ENCODE results near the gene UBE2Q2.
A peak's percentile ranks its signal among the peaks of the same experiment; 100 is the strongest.
"Not testable (repeated sequence)": the region's sequence is repeated elsewhere in the genome, so short reads cannot be mapped to it uniquely, and the experiment has no call there.

Gene UBE2Q2

GRCh38 chr15:75841626-75842025 is 1.6 kb upstream of the UBE2Q2 start:
- H3K9me3 Mint-ChIP-seq, result no peaks in the 10 kb centered on the region
- H3K27me3 Mint-ChIP-seq, result no peaks in the 10 kb centered on the region
- H3K4me3 Mint-ChIP-seq, result no peak overlapping the region
- ATAC-seq (no peak), DNase-seq (no peak)
- H3K27ac Mint-ChIP-seq, result no peak overlapping the region
- peaks cover 25% of the 10 kb centered on the region for H3K4me1 Mint-ChIP-seq

GRCh38 chr15:75843678-75844581 is 683 bp downstream of the UBE2Q2 start:
- Mint-ChIP-seq H3K9me3 (no peaks in the 10 kb centered on the region), H3K4me3 (peak overlapping the region; percentile 91 to 92), H3K27me3 (no peaks in the 10 kb centered on the region), H3K4me1 (peaks cover 44% of the 10 kb centered on the region), H3K27ac (peak overlapping the region; percentile 76 to 91)
- DNase-seq (peak; percentile 47 to 56), ATAC-seq (peak; percentile 67)

DNA sequence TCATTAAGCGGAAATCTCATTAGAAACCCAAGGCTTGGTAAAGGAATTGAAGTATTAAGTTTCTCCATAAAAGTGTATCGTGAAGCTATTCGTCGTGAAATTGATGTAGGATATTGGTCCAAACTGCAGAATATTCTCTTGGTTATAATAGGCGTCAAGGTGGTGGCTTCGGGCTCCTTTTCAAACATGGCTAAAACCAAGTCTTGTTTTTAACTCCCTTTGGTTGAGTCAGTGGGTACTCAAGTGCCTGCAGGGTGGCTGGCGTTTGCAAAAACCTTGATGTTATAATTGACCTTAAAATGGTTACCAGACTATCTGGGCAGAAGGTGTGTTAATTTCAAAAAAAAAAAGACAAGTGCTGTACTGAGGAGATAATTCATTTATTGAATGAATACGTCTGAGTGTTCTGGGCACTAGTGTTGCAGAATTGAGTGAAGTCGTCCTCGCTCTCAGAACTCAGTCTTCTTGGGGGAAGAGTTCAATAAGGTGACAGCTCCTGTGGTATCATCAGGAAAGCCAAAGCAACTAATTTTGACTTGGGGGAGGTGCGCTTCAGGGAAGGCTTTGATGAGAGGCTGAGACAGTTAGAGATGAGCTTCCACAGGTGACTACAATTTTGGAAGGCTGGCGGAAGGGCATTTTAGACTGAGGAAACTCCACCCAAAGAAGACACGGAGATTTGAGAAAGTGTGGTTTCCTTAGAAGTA is 1.5 kb downstream of the UBE2Q2 start:
- H3K4me3 Mint-ChIP-seq, result peak overlapping the region; percentile 91 to 92
- no peaks in the 10 kb centered on the region for H3K27me3 Mint-ChIP-seq
- H3K27ac Mint-ChIP-seq, result peak overlapping the region; percentile 76 to 91
- DNase-seq (no peak), ATAC-seq (no peak)
- H3K4me1 Mint-ChIP-seq, result peaks cover 49% of the 10 kb centered on the region
- no peaks in the 10 kb centered on the region for H3K9me3 Mint-ChIP-seq

DNA sequence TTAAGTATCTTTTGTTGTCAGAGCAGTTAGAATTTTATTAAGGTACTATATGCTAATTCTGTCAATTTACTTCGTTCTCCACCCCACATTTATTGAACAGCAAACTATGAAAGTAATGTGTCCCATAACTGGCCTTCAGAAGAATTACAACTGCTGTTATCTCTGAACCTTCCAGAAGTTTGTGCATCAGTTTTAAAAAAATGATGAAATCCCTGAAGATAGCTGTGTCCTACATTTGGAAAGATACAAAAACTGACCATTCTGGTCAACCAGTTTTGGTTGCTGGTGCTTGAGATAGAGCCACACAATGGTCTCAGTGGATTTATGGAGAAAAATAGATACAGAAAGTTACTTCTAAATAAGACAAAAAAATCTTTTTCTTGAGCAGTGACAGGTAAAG is 5.9 kb downstream of the UBE2Q2 start:
- ATAC-seq (no peak), DNase-seq (no peak)
- H3K4me3 Mint-ChIP-seq, result no peak overlapping the region
- H3K4me1 Mint-ChIP-seq, result peaks cover 73% of the 10 kb centered on the region
- no peak overlapping the region for H3K27ac Mint-ChIP-seq
- no peaks in the 10 kb centered on the region for H3K9me3 Mint-ChIP-seq
- no peaks in the 10 kb centered on the region for H3K27me3 Mint-ChIP-seq

DNA sequence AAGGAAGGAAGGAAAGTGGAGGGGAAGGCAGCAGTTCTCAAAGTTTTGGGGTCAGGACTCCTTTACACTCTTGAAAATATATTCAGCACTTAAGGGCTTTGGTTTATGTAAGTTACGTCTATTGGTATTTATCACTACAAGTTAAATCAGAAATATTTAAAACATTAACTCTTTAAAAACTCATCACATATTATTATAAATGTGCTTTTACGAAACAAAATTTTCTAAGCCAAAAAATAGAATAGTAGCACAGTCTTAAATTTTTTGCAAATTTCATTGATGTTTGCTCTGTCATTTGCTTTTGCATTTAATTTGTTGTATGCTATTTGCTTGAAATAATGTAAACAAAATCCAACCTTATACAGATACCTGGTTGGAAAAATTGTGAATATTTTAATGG is 7.5 kb downstream of the UBE2Q2 start:
- no peak overlapping the region for H3K27ac Mint-ChIP-seq
- no peak for ATAC-seq
- H3K4me1 Mint-ChIP-seq, result peaks cover 58% of the 10 kb centered on the region
- DNase-seq, result no peak
- no peaks in the 10 kb centered on the region for H3K27me3 Mint-ChIP-seq
- H3K9me3 Mint-ChIP-seq, result no peaks in the 10 kb centered on the region
- no peak overlapping the region for H3K4me3 Mint-ChIP-seq

DNA sequence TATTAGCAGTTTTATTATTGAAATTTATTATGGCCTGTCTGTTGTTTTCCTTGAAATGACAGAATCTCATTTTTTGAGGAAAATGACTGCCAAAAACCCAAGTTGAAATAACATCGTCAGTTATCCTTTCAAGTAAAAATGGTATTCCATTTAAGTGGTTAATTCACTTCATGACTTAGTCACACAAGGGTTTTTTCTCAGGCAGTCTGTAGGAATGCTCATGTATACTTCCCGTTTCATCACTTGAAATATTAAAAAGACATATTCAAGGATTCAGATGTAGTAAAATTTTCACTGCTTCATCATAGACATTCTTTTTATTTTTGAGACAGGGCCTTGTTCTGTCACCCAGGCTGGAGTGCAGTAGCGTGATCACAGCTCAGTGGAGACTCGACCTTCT is 8.3 kb downstream of the UBE2Q2 start:
- DNase-seq, H3K4me3 Mint-ChIP-seq, H3K27ac Mint-ChIP-seq, H3K27me3 Mint-ChIP-seq, ATAC-seq, H3K9me3 Mint-ChIP-seq: not testable (repeated sequence)
- H3K4me1 Mint-ChIP-seq, result peaks cover 49% of the 10 kb centered on the region

DNA sequence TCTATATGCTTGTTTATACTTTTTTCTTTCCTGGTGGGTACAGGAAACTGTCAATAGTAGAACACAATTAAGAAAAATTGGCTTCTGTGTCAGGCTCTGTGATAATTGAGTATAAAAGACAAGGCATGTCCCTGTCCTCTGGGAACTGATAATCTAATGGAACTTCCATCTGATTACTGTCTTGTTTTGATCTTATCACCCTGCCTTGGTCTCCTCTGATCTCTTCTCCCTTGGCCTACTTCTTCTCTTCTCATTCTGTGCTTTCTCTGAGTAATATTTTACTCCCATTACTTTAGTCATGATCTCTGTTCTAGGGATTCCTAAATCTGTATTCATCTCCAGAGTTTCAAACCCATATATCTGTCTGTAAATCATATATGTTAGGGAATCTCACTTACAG is 14.6 kb downstream of the UBE2Q2 start:
- H3K4me1 Mint-ChIP-seq, result peaks cover 6% of the 10 kb centered on the region
- no peak for DNase-seq
- no peaks in the 10 kb centered on the region for H3K27me3 Mint-ChIP-seq
- no peak for ATAC-seq
- no peaks in the 10 kb centered on the region for H3K9me3 Mint-ChIP-seq
- no peak overlapping the region for H3K4me3 Mint-ChIP-seq
- H3K27ac Mint-ChIP-seq, result no peak overlapping the region

GRCh38 chr15:75861750-75862402 is 18.6 kb downstream of the UBE2Q2 start:
- H3K27me3 Mint-ChIP-seq, result no peaks in the 10 kb centered on the region
- no peak for DNase-seq
- ATAC-seq, result no peak
- H3K27ac Mint-ChIP-seq, result no peak overlapping the region
- H3K4me3 Mint-ChIP-seq, result no peak overlapping the region
- H3K9me3 Mint-ChIP-seq, result no peaks in the 10 kb centered on the region
- H3K4me1 Mint-ChIP-seq, result peaks cover 32% of the 10 kb centered on the region

DNA sequence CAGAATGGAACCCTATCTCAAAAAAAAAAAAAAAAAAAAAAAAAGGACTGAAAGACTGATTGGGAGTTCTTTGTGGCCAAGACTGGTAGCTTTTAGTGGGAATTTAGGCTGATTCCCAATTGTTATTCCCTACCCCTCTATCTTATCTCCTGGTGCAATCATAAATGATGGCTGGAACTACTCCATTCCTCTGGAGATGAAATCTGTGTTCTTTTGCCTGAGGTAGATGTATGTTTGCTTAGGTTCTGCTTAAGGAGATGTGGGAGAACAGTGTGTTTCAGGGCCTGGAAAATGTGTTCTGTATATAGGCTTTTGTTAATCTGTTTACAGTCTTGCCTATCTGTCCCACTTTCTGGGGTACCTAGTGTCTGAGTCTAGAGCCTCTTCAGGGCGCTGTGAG is 19.5 kb downstream of the UBE2Q2 start:
- no peaks in the 10 kb centered on the region for H3K9me3 Mint-ChIP-seq
- no peak for ATAC-seq
- H3K4me3 Mint-ChIP-seq, result no peak overlapping the region
- no peak overlapping the region for H3K27ac Mint-ChIP-seq
- no peak for DNase-seq
- no peaks in the 10 kb centered on the region for H3K27me3 Mint-ChIP-seq
- peaks cover 41% of the 10 kb centered on the region for H3K4me1 Mint-ChIP-seq

GRCh38 chr15:75864213-75865059 is 21.2 kb downstream of the UBE2Q2 start:
- no peak overlapping the region for H3K4me3 Mint-ChIP-seq
- H3K4me1 Mint-ChIP-seq, result peaks cover 41% of the 10 kb centered on the region
- DNase-seq (no peak), ATAC-seq (no peak)
- no peaks in the 10 kb centered on the region for H3K27me3 Mint-ChIP-seq
- H3K9me3 Mint-ChIP-seq, result no peaks in the 10 kb centered on the region
- peak overlapping the region; percentile 22 to 89 for H3K27ac Mint-ChIP-seq

- peaks cover 41% of the 10 kb centered on the region for H3K4me1 Mint-ChIP-seq
- not testable (repeated sequence) for ATAC-seq, H3K4me3 Mint-ChIP-seq, H3K9me3 Mint-ChIP-seq, H3K27ac Mint-ChIP-seq, DNase-seq, H3K27me3 Mint-ChIP-seq
Measured at GRCh38 chr15:75866045-75866444, 22.8 kb downstream of the UBE2Q2 start.

DNA sequence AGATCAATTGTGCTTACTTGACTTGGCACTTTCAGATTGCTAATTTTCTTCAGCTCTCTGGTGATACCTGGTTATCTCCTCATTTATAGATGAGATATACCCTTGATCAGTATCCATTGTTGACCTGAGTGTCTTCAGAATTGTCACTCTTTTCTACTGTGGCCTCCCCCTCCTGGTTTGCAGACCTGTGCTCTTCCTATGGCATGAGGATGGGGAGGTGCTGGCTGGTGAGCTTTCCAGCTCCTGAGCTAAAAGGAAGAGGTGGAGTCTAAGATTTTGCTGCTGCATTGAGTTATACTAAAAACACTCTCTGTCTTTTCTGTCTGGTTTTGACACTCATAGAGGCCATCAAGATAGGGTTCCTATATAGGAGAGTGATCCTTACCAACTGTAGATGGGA is 23.7 kb downstream of the UBE2Q2 start:
- ATAC-seq (no peak), DNase-seq (no peak)
- no peaks in the 10 kb centered on the region for H3K9me3 Mint-ChIP-seq
- H3K27ac Mint-ChIP-seq, result no peak overlapping the region
- no peak overlapping the region for H3K4me3 Mint-ChIP-seq
- H3K4me1 Mint-ChIP-seq, result peaks cover 41% of the 10 kb centered on the region
- H3K27me3 Mint-ChIP-seq, result no peaks in the 10 kb centered on the region

GRCh38 chr15:75867449-75867848 is 24.2 kb downstream of the UBE2Q2 start:
- DNase-seq, result no peak
- ATAC-seq, result no peak
- H3K27ac Mint-ChIP-seq, result no peak overlapping the region
- H3K4me1 Mint-ChIP-seq, result peaks cover 41% of the 10 kb centered on the region
- no peak overlapping the region for H3K4me3 Mint-ChIP-seq
- no peaks in the 10 kb centered on the region for H3K27me3 Mint-ChIP-seq
- no peaks in the 10 kb centered on the region for H3K9me3 Mint-ChIP-seq

DNA sequence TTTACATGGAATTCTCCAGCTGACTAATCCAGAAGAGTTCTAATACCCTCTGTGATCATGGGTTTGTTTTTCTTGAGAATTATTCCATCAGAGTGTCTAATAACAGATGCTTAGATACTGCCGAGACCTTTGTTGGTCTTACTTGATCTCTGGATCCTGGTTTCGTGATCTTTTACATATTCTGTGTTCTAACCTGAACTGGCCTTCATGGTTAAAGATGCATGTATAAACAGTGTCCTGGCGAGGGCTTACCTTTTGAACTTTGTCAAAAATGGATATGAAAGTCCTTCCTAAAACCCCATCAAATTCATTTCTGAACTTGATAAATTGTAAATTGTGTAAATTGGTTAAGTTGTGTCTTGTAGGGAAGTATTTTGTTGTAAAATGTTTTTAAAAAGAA is 24.8 kb downstream of the UBE2Q2 start:
- Mint-ChIP-seq H3K9me3 (no peaks in the 10 kb centered on the region), H3K4me3 (no peak overlapping the region), H3K27me3 (no peaks in the 10 kb centered on the region), H3K27ac (no peak overlapping the region), H3K4me1 (peaks cover 41% of the 10 kb centered on the region)
- no peak for ATAC-seq
- DNase-seq, result no peak

GRCh38 chr15:75869446-75869845 is 26.2 kb downstream of the UBE2Q2 start:
- Mint-ChIP-seq H3K4me3 (no peak overlapping the region), H3K27me3 (no peaks in the 10 kb centered on the region), H3K4me1 (peaks cover 32% of the 10 kb centered on the region), H3K27ac (no peak overlapping the region), H3K9me3 (no peaks in the 10 kb centered on the region)
- ATAC-seq, result no peak
- DNase-seq, result no peak

All from stimulated activated naive CD8-positive, alpha-beta T cell treated with anti-CD3 and anti-CD28 coated beads, Interleukin-15, amount 100 ng/mL, for 72 hours (primary cell).